PC-9 (cell line): Measurements from ENCODE around the gene FUZ. TPM values are rescaled to one million over a fixed set of nuclear protein-coding genes. Genes with fewer than 3 reads are reported as not detected.

ENCODE experiments used
- BruUV-seq: library from RNA; stranded (reverse); fragments of 400-500 nt; replicated peaks from 2 replicates; lab custom pipeline; 2021; lab: Mats Ljungman, UMichigan
- CTCF ChIA-PET: fragments of 300-600 bp; sonication (Branson Sonifier 250); formaldehyde crosslinking; loops from one replicate; lab custom pipeline; 2022; ENCODE audit warnings: antibody characterized with exemption; lab: Charles Lee
- POLR2A ChIA-PET: fragments of 300-600 bp; sonication (Branson Sonifier 250); formaldehyde crosslinking; loops from one replicate; lab custom pipeline; 2022; ENCODE audit warnings: antibody characterized with exemption; ENCODE audit not compliant: unreplicated experiment; lab: Charles Lee
- DNase-seq, 2 experiments: peaks; one replicate each; pipeline versions ENCODE4 v3.0.0 to v3.0.0-alpha.2; 2015 to 2022; ENCODE audit warnings: mixed read lengths in 1 of 2
- H2AFZ ChIP-seq: fragments of 200-600 bp; sonication (generic); 2 replicates; pipeline ENCODE4 v1.8.1; 2017; ENCODE audit warnings: antibody characterized with exemption
- H3F3A ChIP-seq: fragments of 200-600 bp; sonication (generic); 2 replicates; pipeline ENCODE4 v1.8.1; 2017; ENCODE audit warnings: antibody characterized with exemption, mild to moderate bottlenecking, low read depth; ENCODE audit not compliant: insufficient read depth
- H3K27ac ChIP-seq: fragments of 200-600 bp; sonication (generic); 2 replicates; pipeline ENCODE4 v1.6.1; 2016; ENCODE audit warnings: mixed run types
- H3K27me3 ChIP-seq: fragments of 200-600 bp; sonication (generic); 2 replicates; pipeline ENCODE4 v1.6.1; 2016; ENCODE audit warnings: low read depth, mixed run types; ENCODE audit not compliant: insufficient read depth
- H3K36me3 ChIP-seq: fragments of 200-600 bp; sonication (generic); 2 replicates; pipeline ENCODE4 v1.6.1; 2016; ENCODE audit warnings: low read depth, mixed run types
- H3K4me1 ChIP-seq: fragments of 200-600 bp; sonication (generic); replicated peaks from 2 replicates; pipeline ENCODE4 v1.6.1; 2016; ENCODE audit warnings: mixed run types; ENCODE audit not compliant: insufficient read depth
- H3K4me2 ChIP-seq: fragments of 200-600 bp; sonication (generic); 2 replicates; pipeline ENCODE4 v1.6.1; 2017; ENCODE audit warnings: mixed run types
- H3K4me3 ChIP-seq: fragments of 200-600 bp; sonication (generic); 2 replicates; pipeline ENCODE4 v1.6.1; 2016; ENCODE audit warnings: mixed run types
- H3K79me2 ChIP-seq: fragments of 200-600 bp; sonication (generic); 2 replicates; pipeline ENCODE4 v1.6.1; 2017; ENCODE audit warnings: low read depth, mixed run types
- H3K9me2 ChIP-seq: fragments of 200-600 bp; sonication (generic); 2 replicates; pipeline ENCODE4 v1.8.1; 2017; ENCODE audit warnings: mild to moderate bottlenecking; ENCODE audit not compliant: insufficient read depth
- H3K9me3 ChIP-seq: fragments of 200-600 bp; sonication (generic); 2 replicates; pipeline ENCODE4 v1.8.1; 2016; ENCODE audit warnings: low read depth; ENCODE audit not compliant: insufficient read depth
- H4K20me1 ChIP-seq: fragments of 200-600 bp; sonication (generic); 2 replicates; pipeline ENCODE4 v1.8.1; 2017; ENCODE audit not compliant: insufficient read depth
- CTCF ChIP-seq: fragments of 200-600 bp; sonication (generic); conservative IDR thresholded peaks from 2 replicates; pipeline ENCODE4 v1.6.1; 2017; ENCODE audit warnings: mixed run types, antibody characterized with exemption, mild to moderate bottlenecking, moderate library complexity
- EZH2 ChIP-seq: fragments of 200-600 bp; sonication (generic); IDR thresholded peaks from 2 replicates; pipeline ENCODE4 v1.8.0; 2017; ENCODE audit warnings: antibody characterized with exemption, low read depth
- intact Hi-C: fragments of 100-400 bp; cut with micrococcal nuclease; formaldehyde crosslinking; loops from one replicate; pipeline ENCODE4 v1.10.0; 2022; ENCODE audit not compliant: unreplicated experiment
- total RNA-seq: library from RNA; stranded (reverse); gene quantifications from 2 replicates; pipeline ENCODE4 v1.2.3, GENCODE V29; 2021

FUZ gene
- total RNA-seq, 1 experiment from 2014 or later, result 50.0 TPM

GRCh38 chr19:49799798-49800376, 13.2 kb downstream of the FUZ start:
- H3K27me3 ChIP-seq, result no peaks in the 10 kb centered on the region
- ChIA-PET CTCF (interaction anchor here (0.7 kb wide), 1 partner anchor 69 kb away, joined by 3 read pairs; no protein-coding TSS in a partner anchor), POLR2A (no interaction called here)
- no peak overlapping the region for H3K4me3 ChIP-seq
- no peaks in the 10 kb centered on the region for H3K4me1 ChIP-seq
- no peak overlapping the region for H2AFZ ChIP-seq
- no peak for DNase-seq
- H3F3A ChIP-seq, result peaks cover 10% of the 10 kb centered on the region; the same call in 1 of the 2 replicates
- H4K20me1 ChIP-seq, result no peaks in the 10 kb centered on the region; the same call in none of the 2 replicates
- peaks cover 5% of the 10 kb centered on the region; the same call in 1 of the 2 replicates for H3K36me3 ChIP-seq
- H3K4me2 ChIP-seq, result no peak overlapping the region
- no peaks in the 10 kb centered on the region for H3K9me3 ChIP-seq
- no TSS peak for BruUV-seq
- no peak overlapping the region for H3K27ac ChIP-seq
- H3K79me2 ChIP-seq, result no peaks in the 10 kb centered on the region
- H3K9me2 ChIP-seq, result no peaks in the 10 kb centered on the region
- TF ChIP-seq CTCF (no peak; the same call in 1 of the 2 replicates), EZH2 (no peak)
- intact Hi-C loops, result no loop called here

GRCh38 chr19:49799271-49799797, 13.8 kb downstream of the FUZ start:
- Histone ChIP-seq H4K20me1 (no peaks in the 10 kb centered on the region; the same call in 1 of the 2 replicates), H3K27me3 (no peaks in the 10 kb centered on the region), H3K4me2 (no peak overlapping the region), H3F3A (peaks cover 7% of the 10 kb centered on the region; the same call in 1 of the 2 replicates), H3K9me2 (no peaks in the 10 kb centered on the region), H3K79me2 (no peaks in the 10 kb centered on the region), H3K36me3 (peaks cover 5% of the 10 kb centered on the region; the same call in 1 of the 2 replicates), H3K27ac (no peak overlapping the region), H3K4me3 (no peak overlapping the region), H2AFZ (no peak overlapping the region), H3K4me1 (no peaks in the 10 kb centered on the region), H3K9me3 (no peaks in the 10 kb centered on the region)
- ChIA-PET CTCF (no interaction called here), POLR2A (no interaction called here)
- TF ChIP-seq EZH2, result no peak
- no peak for TF ChIP-seq CTCF
- no peak for DNase-seq
- intact Hi-C loops, result no loop called here
- no TSS peak for BruUV-seq

GRCh38 chr19:49798574-49798973, 14.5 kb downstream of the FUZ start:
- BruUV-seq, result no TSS peak

More at GRCh38 chr19:49798574-49798973, 14.5 kb downstream of the FUZ start:
- no peak overlapping the region for H3K27ac ChIP-seq
- H3K9me2 ChIP-seq, result no peaks in the 10 kb centered on the region
- H3K27me3 ChIP-seq, result no peaks in the 10 kb centered on the region
- H3K4me1 ChIP-seq, result peaks cover 7% of the 10 kb centered on the region
- no peak overlapping the region for H3K4me2 ChIP-seq
- H3K79me2 ChIP-seq, result no peaks in the 10 kb centered on the region
- no peak overlapping the region for H3K4me3 ChIP-seq
- H3K9me3 ChIP-seq, result no peaks in the 10 kb centered on the region
- no peak for DNase-seq
- intact Hi-C loops, result no loop called here
- POLR2A ChIA-PET, result no interaction called here
- H3F3A ChIP-seq, result peaks cover 12% of the 10 kb centered on the region; the same call in 1 of the 2 replicates
- H3K36me3 ChIP-seq, result peaks cover 5% of the 10 kb centered on the region; the same call in 1 of the 2 replicates
- no peak for TF ChIP-seq CTCF
- CTCF ChIA-PET, result no interaction called here
- no peak overlapping the region for H2AFZ ChIP-seq
- no peaks in the 10 kb centered on the region; the same call in 1 of the 2 replicates for H4K20me1 ChIP-seq
